ENCODE data around the gene ATRIP.
"Not testable (repeated sequence)": the region's sequence is repeated elsewhere in the genome, so short reads cannot be mapped to it uniquely, and the experiment has no call there.

The ATRIP gene

GRCh38 chr3:48476426-48477053, 30.0 kb downstream of the ATRIP start:
- Histone ChIP-seq H3K36me3 (ENCODE audit: control insufficient read depth, insufficient read depth, low read length, severe bottlenecking) (no peaks in the 10 kb centered on the region), H3K9ac (ENCODE audit: low read length) (no peak overlapping the region), H3K4me1 (ENCODE audit: control insufficient read depth, insufficient read depth, low read length) (peaks cover 5% of the 10 kb centered on the region), H3K9me3 (ENCODE audit: control insufficient read depth, low read length) (no peaks in the 10 kb centered on the region), H3K4me3 (ENCODE audit: low read length) (no peak overlapping the region), H3K27me3 (replicated peaks; ENCODE audit: control insufficient read depth, insufficient read depth, low read length) (no peaks in the 10 kb centered on the region)
- no peak for DNase-seq (ENCODE audit: low read depth)

- peaks cover 5% of the 10 kb centered on the region for H3K4me1 ChIP-seq (ENCODE audit: control insufficient read depth, insufficient read depth, low read length)
- no peaks in the 10 kb centered on the region for H3K36me3 ChIP-seq (ENCODE audit: control insufficient read depth, insufficient read depth, low read length, severe bottlenecking)
- H3K9me3 ChIP-seq (ENCODE audit: control insufficient read depth, low read length) = no peaks in the 10 kb centered on the region
- H3K27me3 ChIP-seq (replicated peaks; ENCODE audit: control insufficient read depth, insufficient read depth, low read length) = no peaks in the 10 kb centered on the region
- DNase-seq (ENCODE audit: low read depth) = no peak
- no peak overlapping the region for H3K9ac ChIP-seq (ENCODE audit: low read length)
- no peak overlapping the region for H3K4me3 ChIP-seq (ENCODE audit: low read length)
Measured at GRCh38 chr3:48477959-48478520, 31.5 kb downstream of the ATRIP start.

- Histone ChIP-seq H3K4me1 (ENCODE audit: control insufficient read depth, insufficient read depth, low read length) (no peaks in the 10 kb centered on the region), H3K9me3 (ENCODE audit: control insufficient read depth, low read length) (no peaks in the 10 kb centered on the region), H3K9ac (ENCODE audit: low read length) (no peak overlapping the region), H3K4me3 (ENCODE audit: low read length) (no peak overlapping the region), H3K36me3 (ENCODE audit: control insufficient read depth, insufficient read depth, low read length, severe bottlenecking) (no peaks in the 10 kb centered on the region), H3K27me3 (replicated peaks; ENCODE audit: control insufficient read depth, insufficient read depth, low read length) (no peaks in the 10 kb centered on the region)
- DNase-seq (ENCODE audit: low read depth) = no peak
Measured at GRCh38 chr3:48478626-48479555, 32.4 kb downstream of the ATRIP start.

GRCh38 chr3:48480891-48481290, 34.4 kb downstream of the ATRIP start:
- H3K36me3 ChIP-seq (ENCODE audit: control insufficient read depth, insufficient read depth, low read length, severe bottlenecking); H3K27me3 ChIP-seq (replicated peaks; ENCODE audit: control insufficient read depth, insufficient read depth, low read length); DNase-seq (ENCODE audit: low read depth); H3K4me3 ChIP-seq (ENCODE audit: low read length); H3K9ac ChIP-seq (ENCODE audit: low read length); H3K4me1 ChIP-seq (ENCODE audit: control insufficient read depth, insufficient read depth, low read length); H3K9me3 ChIP-seq (ENCODE audit: control insufficient read depth, low read length): not testable (repeated sequence)

DNA sequence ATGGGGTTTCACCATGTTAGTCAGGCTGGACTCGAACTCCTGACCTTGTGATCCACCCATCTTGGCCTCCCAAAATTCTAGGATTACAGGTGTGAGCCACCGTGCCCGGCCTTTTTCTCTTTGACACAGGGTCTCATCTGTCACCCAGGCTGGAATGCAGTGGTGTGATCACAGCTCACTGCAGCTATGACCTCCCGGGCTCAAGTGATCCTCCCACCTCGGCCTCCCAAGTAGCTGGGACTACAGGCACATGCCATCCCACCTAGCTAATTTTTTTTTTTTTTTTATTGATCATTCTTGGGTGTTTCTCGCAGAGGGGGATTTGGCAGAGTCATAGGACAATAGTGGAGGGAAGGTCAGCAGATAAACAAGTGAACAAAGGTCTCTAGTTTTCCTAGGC, 36.3 kb downstream of the ATRIP start:
- H3K4me1 ChIP-seq (ENCODE audit: control insufficient read depth, insufficient read depth, low read length); H3K9me3 ChIP-seq (ENCODE audit: control insufficient read depth, low read length); H3K9ac ChIP-seq (ENCODE audit: low read length); H3K36me3 ChIP-seq (ENCODE audit: control insufficient read depth, insufficient read depth, low read length, severe bottlenecking); H3K27me3 ChIP-seq (replicated peaks; ENCODE audit: control insufficient read depth, insufficient read depth, low read length); H3K4me3 ChIP-seq (ENCODE audit: low read length); DNase-seq (ENCODE audit: low read depth): not testable (repeated sequence)

GRCh38 chr3:48486952-48487351, 40.4 kb downstream of the ATRIP start:
- no peaks in the 10 kb centered on the region for H3K9me3 ChIP-seq (ENCODE audit: control insufficient read depth, low read length)
- no peak overlapping the region for H3K4me3 ChIP-seq (ENCODE audit: low read length)
- no peaks in the 10 kb centered on the region for H3K27me3 ChIP-seq (replicated peaks; ENCODE audit: control insufficient read depth, insufficient read depth, low read length)
- H3K36me3 ChIP-seq (ENCODE audit: control insufficient read depth, insufficient read depth, low read length, severe bottlenecking) = no peaks in the 10 kb centered on the region
- no peak for DNase-seq (ENCODE audit: low read depth)
- peaks cover 5% of the 10 kb centered on the region for H3K4me1 ChIP-seq (ENCODE audit: control insufficient read depth, insufficient read depth, low read length)
- no peak overlapping the region for H3K9ac ChIP-seq (ENCODE audit: low read length)

- Histone ChIP-seq H3K9ac (ENCODE audit: low read length) (peak overlapping the region; percentile 61), H3K4me3 (ENCODE audit: low read length) (no peak overlapping the region), H3K27me3 (replicated peaks; ENCODE audit: control insufficient read depth, insufficient read depth, low read length) (no peaks in the 10 kb centered on the region), H3K4me1 (ENCODE audit: control insufficient read depth, insufficient read depth, low read length) (peaks cover 14% of the 10 kb centered on the region), H3K36me3 (ENCODE audit: control insufficient read depth, insufficient read depth, low read length, severe bottlenecking) (peaks cover 5% of the 10 kb centered on the region), H3K9me3 (ENCODE audit: control insufficient read depth, low read length) (no peaks in the 10 kb centered on the region)
- no peak for DNase-seq (ENCODE audit: low read depth)
Measured at GRCh38 chr3:48492461-48493202, 46.1 kb downstream of the ATRIP start.

DNA sequence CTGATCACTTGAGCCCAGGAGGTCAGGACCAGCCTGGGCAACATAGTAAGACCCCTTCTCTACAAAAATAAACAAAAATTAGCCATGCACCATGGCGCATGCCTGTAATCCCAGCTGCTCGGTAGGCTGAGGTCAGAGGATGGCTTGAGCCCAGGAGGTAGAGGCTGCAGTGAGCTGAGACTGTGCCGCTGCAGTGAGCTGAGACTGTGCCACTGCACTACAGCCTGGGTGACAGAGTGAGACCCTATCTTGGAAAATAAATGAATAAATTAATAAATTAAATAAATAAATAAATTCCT, 46.6 kb downstream of the ATRIP start:
- Histone ChIP-seq H3K36me3 (ENCODE audit: control insufficient read depth, insufficient read depth, low read length, severe bottlenecking) (peaks cover 10% of the 10 kb centered on the region), H3K9ac (ENCODE audit: low read length) (peak overlapping the region; percentile 61), H3K9me3 (ENCODE audit: control insufficient read depth, low read length) (no peaks in the 10 kb centered on the region), H3K27me3 (replicated peaks; ENCODE audit: control insufficient read depth, insufficient read depth, low read length) (no peaks in the 10 kb centered on the region), H3K4me1 (ENCODE audit: control insufficient read depth, insufficient read depth, low read length) (peaks cover 14% of the 10 kb centered on the region), H3K4me3 (ENCODE audit: low read length) (no peak overlapping the region)
- no peak for DNase-seq (ENCODE audit: low read depth)

DNA sequence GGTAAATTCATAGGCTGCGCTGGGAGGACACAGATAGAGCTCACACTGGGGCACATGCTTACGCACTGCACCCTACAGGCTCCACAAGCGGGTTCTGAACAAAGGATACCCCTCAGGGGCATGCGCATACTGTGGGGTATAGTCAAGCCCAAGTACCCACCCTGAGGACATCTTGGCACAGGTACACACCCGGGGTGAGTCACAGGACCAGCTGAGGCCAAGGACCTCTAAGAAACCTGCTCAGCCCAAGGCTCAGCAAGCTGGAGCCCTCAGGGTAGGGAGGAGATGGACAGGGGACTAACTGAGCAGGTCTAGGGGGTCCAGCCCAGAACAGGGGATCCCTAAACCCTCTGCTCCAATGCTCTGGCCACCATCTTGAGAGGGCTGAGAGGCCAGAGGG, 54.1 kb downstream of the ATRIP start:
- no peaks in the 10 kb centered on the region for H3K27me3 ChIP-seq (replicated peaks; ENCODE audit: control insufficient read depth, insufficient read depth, low read length)
- DNase-seq (ENCODE audit: low read depth) = no peak
- no peak overlapping the region for H3K9ac ChIP-seq (ENCODE audit: low read length)
- H3K36me3 ChIP-seq (ENCODE audit: control insufficient read depth, insufficient read depth, low read length, severe bottlenecking) = peaks cover 10% of the 10 kb centered on the region
- H3K4me3 ChIP-seq (ENCODE audit: low read length) = no peak overlapping the region
- no peaks in the 10 kb centered on the region for H3K9me3 ChIP-seq (ENCODE audit: control insufficient read depth, low read length)
- H3K4me1 ChIP-seq (ENCODE audit: control insufficient read depth, insufficient read depth, low read length) = peaks cover 12% of the 10 kb centered on the region

DNA sequence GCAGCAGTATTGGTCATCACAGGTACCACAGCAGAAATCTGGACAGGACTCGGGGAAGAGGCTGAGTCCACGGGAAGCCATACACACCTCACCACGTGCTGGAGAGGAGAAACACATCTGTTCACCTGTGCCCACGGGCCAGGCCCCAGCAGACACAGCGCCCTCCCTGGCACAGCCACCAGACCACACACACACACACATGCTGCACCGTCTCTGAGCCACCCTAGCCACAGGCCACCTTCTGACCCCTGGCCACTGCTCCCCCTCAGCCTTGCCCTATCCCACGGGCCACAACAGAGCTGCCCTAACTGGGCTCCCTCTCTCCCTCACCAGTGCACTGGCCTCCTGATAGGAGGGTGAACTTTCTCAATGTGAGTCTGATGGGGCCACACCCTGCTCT, 54.7 kb downstream of the ATRIP start:
- peaks cover 12% of the 10 kb centered on the region for H3K4me1 ChIP-seq (ENCODE audit: control insufficient read depth, insufficient read depth, low read length)
- no peaks in the 10 kb centered on the region for H3K9me3 ChIP-seq (ENCODE audit: control insufficient read depth, low read length)
- no peaks in the 10 kb centered on the region for H3K27me3 ChIP-seq (replicated peaks; ENCODE audit: control insufficient read depth, insufficient read depth, low read length)
- DNase-seq (ENCODE audit: low read depth) = no peak
- no peak overlapping the region for H3K4me3 ChIP-seq (ENCODE audit: low read length)
- H3K9ac ChIP-seq (ENCODE audit: low read length) = no peak overlapping the region
- H3K36me3 ChIP-seq (ENCODE audit: control insufficient read depth, insufficient read depth, low read length, severe bottlenecking) = peaks cover 10% of the 10 kb centered on the region

- Histone ChIP-seq H3K9me3 (ENCODE audit: control insufficient read depth, low read length) (no peaks in the 10 kb centered on the region), H3K36me3 (ENCODE audit: control insufficient read depth, insufficient read depth, low read length, severe bottlenecking) (peaks cover 10% of the 10 kb centered on the region), H3K9ac (ENCODE audit: low read length) (no peak overlapping the region), H3K4me3 (ENCODE audit: low read length) (no peak overlapping the region), H3K27me3 (replicated peaks; ENCODE audit: control insufficient read depth, insufficient read depth, low read length) (no peaks in the 10 kb centered on the region), H3K4me1 (ENCODE audit: control insufficient read depth, insufficient read depth, low read length) (peaks cover 12% of the 10 kb centered on the region)
- no peak for DNase-seq (ENCODE audit: low read depth)
Measured at GRCh38 chr3:48502121-48502520, 55.6 kb downstream of the ATRIP start.

All from adipocyte (in vitro differentiated cells).